ENCODE data around the gene CDCP2.

CDCP2 gene

DNA sequence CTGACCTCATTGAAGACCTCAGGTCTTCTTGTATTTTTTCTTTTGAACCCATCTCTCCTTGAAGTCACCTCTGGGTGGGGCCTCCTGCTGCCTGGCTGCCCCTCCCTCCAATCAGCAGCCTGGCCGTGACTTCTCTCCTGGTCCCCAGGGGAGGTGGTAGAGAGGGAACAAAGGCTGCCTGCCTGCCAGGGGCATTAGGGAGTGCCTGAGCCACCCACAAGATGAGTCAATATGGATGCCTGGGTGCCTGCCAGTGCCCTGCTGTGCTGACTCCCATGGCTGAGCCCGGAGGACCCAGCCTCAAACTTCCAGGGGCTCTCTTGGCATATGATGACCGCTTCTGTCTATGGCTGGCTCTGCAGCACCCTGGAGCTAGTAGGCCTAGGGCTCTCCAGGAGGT, 5.3 kb upstream of the CDCP2 start:
- Histone ChIP-seq H3K27ac (ENCODE audit: low read depth, low read length) (no peak overlapping the region), H3K4me2 (ENCODE audit: low read length) (no peak overlapping the region)
- TF ChIP-seq, protein P1, sequence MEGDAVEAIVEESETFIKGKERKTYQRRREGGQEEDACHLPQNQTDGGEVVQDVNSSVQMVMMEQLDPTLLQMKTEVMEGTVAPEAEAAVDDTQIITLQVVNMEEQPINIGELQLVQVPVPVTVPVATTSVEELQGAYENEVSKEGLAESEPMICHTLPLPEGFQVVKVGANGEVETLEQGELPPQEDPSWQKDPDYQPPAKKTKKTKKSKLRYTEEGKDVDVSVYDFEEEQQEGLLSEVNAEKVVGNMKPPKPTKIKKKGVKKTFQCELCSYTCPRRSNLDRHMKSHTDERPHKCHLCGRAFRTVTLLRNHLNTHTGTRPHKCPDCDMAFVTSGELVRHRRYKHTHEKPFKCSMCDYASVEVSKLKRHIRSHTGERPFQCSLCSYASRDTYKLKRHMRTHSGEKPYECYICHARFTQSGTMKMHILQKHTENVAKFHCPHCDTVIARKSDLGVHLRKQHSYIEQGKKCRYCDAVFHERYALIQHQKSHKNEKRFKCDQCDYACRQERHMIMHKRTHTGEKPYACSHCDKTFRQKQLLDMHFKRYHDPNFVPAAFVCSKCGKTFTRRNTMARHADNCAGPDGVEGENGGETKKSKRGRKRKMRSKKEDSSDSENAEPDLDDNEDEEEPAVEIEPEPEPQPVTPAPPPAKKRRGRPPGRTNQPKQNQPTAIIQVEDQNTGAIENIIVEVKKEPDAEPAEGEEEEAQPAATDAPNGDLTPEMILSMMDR (IDR thresholded peaks at IDR 0.05; ENCODE audit: low read depth, low read length, poor library complexity, severe bottlenecking) = no peak
- TF ChIP-seq EZH2phosphoT487 (IDR thresholded peaks at IDR 0.05; ENCODE audit: borderline replicate concordance, low read length) = no peak

GRCh38 chr1:54157401-54157800, 4.6 kb upstream of the CDCP2 start:
- Histone ChIP-seq H3K27me3 (ENCODE audit: control insufficient read depth, low read length) (no peaks in the 10 kb centered on the region), H3K27ac (ENCODE audit: low read depth, low read length) (no peak overlapping the region), H3K36me3 (ENCODE audit: control insufficient read depth, low read length) (no peaks in the 10 kb centered on the region), H3K9me2 (replicated peaks; ENCODE audit: control insufficient read depth, low read length) (no peaks in the 10 kb centered on the region), H4K20me1 (ENCODE audit: control insufficient read depth, insufficient read depth, low read depth, low read length) (no peaks in the 10 kb centered on the region), H3F3A (ENCODE audit: control insufficient read depth, insufficient read depth) (no peaks in the 10 kb centered on the region), H3K4me3 (ENCODE audit: low read length) (no peak overlapping the region), H3K79me2 (ENCODE audit: control insufficient read depth, low read length) (no peaks in the 10 kb centered on the region), H3K9me3 (ENCODE audit: control insufficient read depth, insufficient read depth, low read length) (no peaks in the 10 kb centered on the region), H3K4me2 (ENCODE audit: low read length) (no peak overlapping the region), H3K4me1 (ENCODE audit: control insufficient read depth, low read length) (no peaks in the 10 kb centered on the region)
- TF ChIP-seq, protein P1 (IDR thresholded peaks at IDR 0.05; ENCODE audit: low read depth, low read length, poor library complexity, severe bottlenecking) = no peak

More for the DNA sequence above, 5.3 kb upstream of the CDCP2 start:
- H3K27me3 ChIP-seq (ENCODE audit: control insufficient read depth, low read length) = no peaks in the 10 kb centered on the region
- no peaks in the 10 kb centered on the region for H3F3A ChIP-seq (ENCODE audit: control insufficient read depth, insufficient read depth)
- H4K20me1 ChIP-seq (ENCODE audit: control insufficient read depth, insufficient read depth, low read depth, low read length) = no peaks in the 10 kb centered on the region
- H3K4me3 ChIP-seq (ENCODE audit: low read length) = no peak overlapping the region
- no peaks in the 10 kb centered on the region for H3K36me3 ChIP-seq (ENCODE audit: control insufficient read depth, low read length)
- no peaks in the 10 kb centered on the region for H3K79me2 ChIP-seq (ENCODE audit: control insufficient read depth, low read length)
- no peaks in the 10 kb centered on the region for H3K4me1 ChIP-seq (ENCODE audit: control insufficient read depth, low read length)
- H3K9me3 ChIP-seq (ENCODE audit: control insufficient read depth, insufficient read depth, low read length) = no peaks in the 10 kb centered on the region
- no peaks in the 10 kb centered on the region for H3K9me2 ChIP-seq (replicated peaks; ENCODE audit: control insufficient read depth, low read length)

DNA sequence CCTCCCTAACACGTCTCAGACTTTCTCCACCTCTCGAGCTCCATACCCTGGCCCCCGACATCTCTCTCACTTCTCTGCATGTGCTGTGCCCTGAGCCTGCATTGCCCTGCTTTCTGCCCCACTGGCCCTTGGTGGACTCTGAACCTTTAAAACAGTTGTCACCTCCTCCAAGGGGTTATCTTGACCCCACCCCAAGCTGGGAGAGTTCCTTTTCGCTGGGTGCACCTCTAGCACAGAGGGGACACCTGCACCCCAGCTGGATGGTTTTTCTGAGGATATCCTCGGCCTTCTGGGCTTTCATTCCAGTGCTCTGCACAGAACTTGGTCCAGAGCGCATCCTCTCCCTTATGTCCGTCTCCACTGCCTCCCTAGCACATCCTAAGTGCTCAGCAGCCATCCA, 4.2 kb upstream of the CDCP2 start:
- Histone ChIP-seq H4K20me1 (ENCODE audit: control insufficient read depth, insufficient read depth, low read depth, low read length) (no peaks in the 10 kb centered on the region), H3K9me2 (replicated peaks; ENCODE audit: control insufficient read depth, low read length) (no peaks in the 10 kb centered on the region), H3K4me3 (ENCODE audit: low read length) (no peak overlapping the region), H3K36me3 (ENCODE audit: control insufficient read depth, low read length) (no peaks in the 10 kb centered on the region), H3K79me2 (ENCODE audit: control insufficient read depth, low read length) (no peaks in the 10 kb centered on the region), H3K9me3 (ENCODE audit: control insufficient read depth, insufficient read depth, low read length) (no peaks in the 10 kb centered on the region), H3K4me2 (ENCODE audit: low read length) (no peak overlapping the region), H3K4me1 (ENCODE audit: control insufficient read depth, low read length) (no peaks in the 10 kb centered on the region), H3K27me3 (ENCODE audit: control insufficient read depth, low read length) (no peaks in the 10 kb centered on the region), H3F3A (ENCODE audit: control insufficient read depth, insufficient read depth) (no peaks in the 10 kb centered on the region), H3K27ac (ENCODE audit: low read depth, low read length) (no peak overlapping the region)
- TF ChIP-seq, protein P1 (IDR thresholded peaks at IDR 0.05; ENCODE audit: low read depth, low read length, poor library complexity, severe bottlenecking) = no peak
- no peak for TF ChIP-seq EZH2phosphoT487 (IDR thresholded peaks at IDR 0.05; ENCODE audit: borderline replicate concordance, low read length)

DNA sequence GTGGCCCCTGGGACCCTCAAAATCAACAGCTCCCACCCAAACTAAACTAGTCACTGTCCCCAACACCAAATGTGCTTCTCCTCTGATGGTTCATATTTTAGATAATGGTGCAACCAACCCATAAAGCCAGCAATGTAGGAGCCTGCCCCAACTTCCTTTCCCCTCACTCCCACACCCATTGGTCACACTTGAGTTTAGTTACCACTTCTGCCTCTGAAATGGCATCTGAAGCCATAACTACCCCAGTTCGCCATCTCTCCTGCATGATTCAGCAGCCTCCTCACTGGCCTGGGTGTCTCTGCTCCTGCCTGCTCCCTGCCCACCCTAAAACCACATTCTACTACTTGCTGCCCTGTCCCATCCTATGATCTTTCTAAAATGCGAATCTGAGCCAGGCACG, 3.4 kb upstream of the CDCP2 start:
- H3K4me2 ChIP-seq (ENCODE audit: low read length) = no peak overlapping the region
- H3K79me2 ChIP-seq (ENCODE audit: control insufficient read depth, low read length) = no peaks in the 10 kb centered on the region
- H3K27me3 ChIP-seq (ENCODE audit: control insufficient read depth, low read length) = no peaks in the 10 kb centered on the region
- H3K9me3 ChIP-seq (ENCODE audit: control insufficient read depth, insufficient read depth, low read length) = no peaks in the 10 kb centered on the region
- H3F3A ChIP-seq (ENCODE audit: control insufficient read depth, insufficient read depth) = no peaks in the 10 kb centered on the region
- H3K9me2 ChIP-seq (replicated peaks; ENCODE audit: control insufficient read depth, low read length) = no peaks in the 10 kb centered on the region
- H3K27ac ChIP-seq (ENCODE audit: low read depth, low read length) = no peak overlapping the region
- no peaks in the 10 kb centered on the region for H3K4me1 ChIP-seq (ENCODE audit: control insufficient read depth, low read length)
- H4K20me1 ChIP-seq (ENCODE audit: control insufficient read depth, insufficient read depth, low read depth, low read length) = no peaks in the 10 kb centered on the region
- H3K36me3 ChIP-seq (ENCODE audit: control insufficient read depth, low read length) = no peaks in the 10 kb centered on the region
- TF ChIP-seq, protein P1 (IDR thresholded peaks at IDR 0.05; ENCODE audit: low read depth, low read length, poor library complexity, severe bottlenecking) = no peak
- TF ChIP-seq EZH2phosphoT487 (IDR thresholded peaks at IDR 0.05; ENCODE audit: borderline replicate concordance, low read length) = no peak
- H3K4me3 ChIP-seq (ENCODE audit: low read length) = no peak overlapping the region
